GM18505 (cell line): Measurements from ENCODE around the gene EGFR.

Experiments
- ATAC-seq: cut with Tn5 transposase; IDR thresholded peaks from one replicate; pipeline ENCODE4 v1.9.1; 2021; ENCODE audit not compliant: unreplicated experiment
- POLR2A ChIP-seq: IDR thresholded peaks from 4 replicates; pipeline ENCODE4 v1.6.1; 2011; ENCODE audit warnings: borderline replicate concordance; ENCODE audit not compliant: insufficient read depth, insufficient read length; ENCODE audit errors: extremely low read depth

The EGFR gene

GRCh38 chr7:55097100-55097499, 78.3 kb downstream of the EGFR start:
- no peak for TF ChIP-seq POLR2A
- ATAC-seq = no peak

DNA sequence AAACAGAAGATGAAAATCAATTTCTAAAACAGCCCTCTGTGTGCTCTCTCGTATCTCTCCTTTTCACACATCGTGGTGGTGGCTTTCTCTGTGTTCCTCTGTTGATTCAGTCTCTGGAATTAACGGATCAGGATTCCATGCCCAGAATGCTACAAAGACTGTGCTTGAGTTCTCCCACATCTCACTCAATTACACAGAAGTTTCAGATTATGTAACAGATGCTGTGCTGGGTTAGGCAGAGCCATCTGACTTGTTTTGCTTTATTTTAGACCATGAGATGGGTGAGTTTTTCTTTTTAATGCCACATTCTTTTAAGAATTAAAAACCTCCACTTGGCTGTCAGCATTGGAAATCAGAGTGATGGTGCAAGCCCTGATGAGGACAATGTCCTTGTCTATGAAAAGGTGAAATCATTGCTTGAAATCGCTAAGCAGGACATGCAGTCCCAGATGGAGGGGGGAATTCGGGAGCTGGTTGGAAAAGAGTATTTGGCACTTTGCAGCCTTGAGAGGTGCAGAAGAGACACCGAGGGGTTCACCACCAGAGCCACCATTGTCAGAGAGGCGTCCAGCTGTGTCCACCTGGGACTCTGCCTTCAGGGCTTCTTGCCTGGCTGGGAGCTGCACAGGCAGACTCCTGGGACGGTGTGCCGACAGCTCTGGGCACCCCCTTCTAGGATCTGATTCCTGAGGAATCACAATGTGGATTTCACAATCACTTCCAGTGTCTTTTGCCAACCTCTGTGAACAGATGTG, 80.4 kb downstream of the EGFR start:
- no peak for ATAC-seq
- TF ChIP-seq POLR2A = no peak

- TF ChIP-seq POLR2A = no peak
Measured at GRCh38 chr7:55099821-55100543, 81.2 kb downstream of the EGFR start.

DNA sequence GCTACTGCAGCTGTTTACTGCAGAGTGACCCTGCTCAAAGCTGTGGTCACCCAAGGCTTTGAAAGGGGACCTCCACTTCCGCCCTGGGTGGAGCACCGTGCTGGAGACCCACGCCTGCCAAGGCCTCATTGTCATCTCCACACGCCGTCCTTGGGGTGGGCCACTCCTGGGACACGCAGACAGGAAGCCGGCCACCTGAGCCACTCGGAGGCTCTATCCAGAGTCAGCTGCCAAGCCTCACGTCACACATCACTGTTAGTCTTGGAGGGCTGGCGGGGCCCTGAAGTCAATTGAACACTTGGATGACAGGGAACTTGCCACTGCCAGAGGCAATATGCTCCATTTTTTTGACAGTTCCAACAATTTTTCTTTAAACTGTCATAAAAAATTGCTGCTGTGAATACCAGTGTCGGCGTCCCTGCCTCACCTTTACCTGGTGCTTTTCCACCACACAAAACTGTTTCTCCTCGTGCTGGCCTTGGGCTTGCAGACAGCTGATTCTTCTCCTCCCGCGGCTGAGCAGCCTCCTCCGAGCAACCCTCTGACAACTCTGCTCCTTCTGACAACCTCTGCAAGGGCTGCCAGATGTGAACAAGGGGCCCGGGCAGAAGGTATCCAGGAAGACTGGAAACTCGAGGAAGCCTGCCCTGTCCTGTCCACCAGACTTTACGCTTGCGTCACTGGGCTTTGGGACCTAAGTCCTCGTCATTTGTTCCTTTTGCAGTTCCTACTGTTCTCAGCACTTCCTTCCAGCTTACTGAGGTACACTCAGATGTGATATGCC, 81.9 kb downstream of the EGFR start:
- TF ChIP-seq POLR2A = no peak
- no peak for ATAC-seq

More at GRCh38 chr7:55099821-55100543, 81.2 kb downstream of the EGFR start:
- no peak for ATAC-seq

- ATAC-seq = no peak
- TF ChIP-seq POLR2A = no peak
Measured at GRCh38 chr7:55101359-55101758, 82.5 kb downstream of the EGFR start.

DNA sequence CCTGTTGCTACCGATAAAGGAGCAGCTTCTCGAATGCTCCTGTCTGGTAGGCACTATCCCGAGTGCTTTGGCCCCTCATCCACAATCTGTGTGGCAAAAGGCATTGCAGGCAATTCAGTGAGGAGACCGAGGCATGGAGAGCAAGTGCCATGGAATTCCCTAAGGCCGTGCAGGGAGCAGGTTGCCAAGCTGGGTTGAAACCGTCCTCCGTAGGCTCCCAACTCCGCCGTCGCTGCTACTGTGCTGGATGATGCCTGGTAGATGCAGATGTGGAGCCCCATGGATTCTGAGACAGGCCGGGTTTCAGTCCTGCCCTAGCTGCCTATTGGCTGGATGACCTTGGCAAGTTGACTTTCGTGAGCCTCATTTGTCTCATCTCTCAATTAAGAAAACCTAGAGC, 85.3 kb downstream of the EGFR start:
- TF ChIP-seq POLR2A = no peak
- ATAC-seq = no peak

DNA sequence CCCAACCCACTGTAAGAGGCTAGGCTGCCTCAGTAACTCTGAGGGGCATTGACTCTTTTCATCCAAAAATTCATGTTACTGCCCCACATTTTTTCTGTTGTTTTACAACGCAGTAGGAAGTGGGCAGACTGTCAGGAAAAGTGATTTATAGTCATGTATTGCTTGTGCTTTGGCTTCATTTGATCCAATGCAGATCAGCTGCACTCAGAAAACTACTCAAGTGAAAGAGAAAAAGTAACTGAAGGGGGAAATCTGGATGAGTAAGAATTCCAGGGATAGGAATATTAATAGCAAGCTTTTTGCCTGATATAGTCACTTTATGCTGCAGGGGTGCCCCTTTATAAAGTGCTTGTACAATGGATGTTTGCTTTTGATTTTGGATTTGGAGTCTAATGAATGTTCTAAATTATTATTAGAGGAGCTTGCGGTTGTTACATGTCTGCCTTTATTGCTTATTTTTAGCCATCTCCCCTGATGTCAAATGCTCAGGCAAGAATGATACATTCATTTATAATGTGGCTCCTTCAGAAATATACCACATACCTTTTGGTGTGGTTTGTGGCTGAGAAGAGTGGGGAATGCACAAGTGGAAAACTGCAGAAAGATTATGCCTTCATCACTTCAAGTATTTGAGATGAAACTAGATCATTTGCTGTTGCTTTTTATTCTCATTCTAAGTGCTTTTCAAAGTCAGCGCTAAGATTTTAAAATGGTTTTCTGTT, 86.1 kb downstream of the EGFR start:
- ATAC-seq = no peak
- TF ChIP-seq POLR2A = no peak

DNA sequence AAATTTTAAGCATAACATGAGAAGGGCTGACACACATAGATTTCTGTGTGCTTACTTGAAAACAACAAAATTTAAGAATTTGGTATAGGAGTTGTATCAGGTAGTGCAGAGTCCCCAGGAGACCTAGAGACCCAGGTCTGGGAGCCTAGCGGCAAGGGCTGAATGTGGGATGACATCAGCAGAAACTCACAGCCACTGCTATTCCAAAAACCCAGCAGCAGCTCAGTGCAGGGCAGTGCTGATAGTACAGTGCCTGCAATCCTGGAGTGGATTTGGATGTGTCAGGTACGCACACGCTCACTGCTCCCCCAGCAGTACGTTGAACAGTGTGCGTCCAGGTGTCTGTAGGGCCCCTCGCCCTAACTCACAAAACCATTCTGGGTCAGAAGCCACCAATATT, 87.1 kb downstream of the EGFR start:
- no peak for ATAC-seq
- no peak for TF ChIP-seq POLR2A

- no peak for TF ChIP-seq POLR2A
- no peak for ATAC-seq
Measured at GRCh38 chr7:55107946-55108345, 89.1 kb downstream of the EGFR start.

DNA sequence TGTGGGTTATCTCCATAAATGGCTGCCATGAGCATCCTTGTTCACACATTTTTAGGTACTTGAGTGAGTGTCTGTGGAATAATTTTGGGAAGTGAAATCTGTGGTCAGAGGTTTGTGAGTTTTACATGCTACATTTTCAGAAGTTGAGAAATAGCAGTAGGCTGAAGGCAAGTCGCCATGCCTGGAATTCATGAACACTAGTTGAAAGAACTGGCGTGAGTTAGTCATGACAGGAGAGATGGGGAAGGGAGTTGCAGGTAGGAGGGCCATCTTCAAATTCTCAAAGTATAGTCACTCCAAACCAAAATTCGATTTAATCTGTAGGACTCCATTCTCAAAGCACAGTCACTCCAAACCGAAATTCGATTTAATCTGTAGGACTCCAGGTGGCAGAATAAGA, 89.6 kb downstream of the EGFR start:
- no peak for ATAC-seq
- no peak for TF ChIP-seq POLR2A

- no peak for ATAC-seq
- no peak for TF ChIP-seq POLR2A
Measured at GRCh38 chr7:55108818-55109217, 90.0 kb downstream of the EGFR start.

GRCh38 chr7:55109404-55110167, 90.8 kb downstream of the EGFR start:
- ATAC-seq = no peak
- TF ChIP-seq POLR2A = no peak
